ENCODE data around the gene MYO7B.

DNA sequence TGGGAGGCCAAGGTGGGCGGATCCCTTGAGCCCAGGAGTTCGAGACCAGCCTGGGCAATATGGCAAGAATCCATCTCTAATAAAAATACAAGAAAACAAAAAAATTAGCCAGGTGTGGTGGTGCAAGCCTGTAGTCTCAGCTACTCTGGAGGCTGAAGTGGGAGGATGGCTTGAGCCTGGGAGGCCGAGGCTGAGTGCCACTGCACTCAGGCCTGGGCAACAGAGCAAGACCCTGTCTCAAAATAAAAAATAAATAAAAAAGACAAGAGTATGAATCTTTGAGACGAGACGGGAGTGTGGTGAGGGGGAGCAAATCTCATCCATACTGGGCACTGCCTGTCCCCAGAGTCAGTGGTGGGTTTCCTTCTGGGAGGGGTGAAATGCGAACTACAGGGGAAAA lies 122.7 kb downstream of the MYO7B start:
- TF ChIP-seq ZFP3 (CRISPR knock-in tag; IDR thresholded peaks at IDR 0.05) (no peak), GLIS3 (CRISPR knock-in tag; IDR thresholded peaks at IDR 0.05) (no peak), PATZ1 (CRISPR knock-in tag; IDR thresholded peaks at IDR 0.05; ENCODE audit: borderline replicate concordance) (no peak)

Measured in SK-N-SH treated with all-trans-retinoic acid at 6 μM for 48 hours (cell line).